Thyroid gland (tissue), 4 donors: ENCODE data around the gene EZH1.

Experiments used
- CTCF ChIP-seq, 6 experiments: fragments of 200-600 bp in 3 of 6; fragments of 450-650 bp in 3 of 6; sonication (generic) in 3 of 6; IDR thresholded peaks; one replicate each; pipeline ENCODE4 v1.5.1; 2016 to 2019; ENCODE audit warnings: antibody characterized with exemption in 6 of 6, mild to moderate bottlenecking in 2 of 6, inconsistent platforms in 1 of 6, moderate library complexity in 1 of 6
- POLR2A ChIP-seq, 2 donors: fragments of 450-650 bp; IDR thresholded peaks; one replicate each; pipeline ENCODE4 v1.6.1; 2017; ENCODE audit warnings: antibody characterized with exemption in 2 of 2, mild to moderate bottlenecking in 2 of 2, moderate library complexity in 1 of 2

GRCh38 chr17:42767512-42767911, 22.7 kb upstream of the EZH1 start:
- TF ChIP-seq POLR2A (IDR thresholded peaks at IDR 0.05) = no peak
- no peak for TF ChIP-seq CTCF (IDR thresholded peaks at IDR 0.05)
